GM12878 (cell line): Measurements from ENCODE around the gene UNC93A. TPM values are rescaled to one million over a fixed set of nuclear protein-coding genes. Genes with fewer than 3 reads are reported as not detected.

Experiments
- ATAC-seq: fragments of 200-7000 bp; cut with Tn5 transposase; 3 replicates; pipeline ENCODE4 v1.9.1; 2020; ENCODE audit warnings: mild to moderate bottlenecking, moderate library complexity
- BruUV-seq: library from RNA; stranded (reverse); fragments of 400-500 nt; replicated peaks from 2 replicates; lab custom pipeline; 2021; lab: Mats Ljungman, UMichigan
- CTCF ChIA-PET: fragments of 300-600 bp; sonication (Branson Sonifier 250); formaldehyde crosslinking; extraction: SDS; loops from one replicate; lab custom pipeline; 2021; ENCODE audit warnings: inconsistent platforms; lab: Yijun Ruan, JAX
- POLR2A ChIA-PET: fragments of 350-600 bp; formaldehyde crosslinking; extraction: SDS; loops from one replicate; lab custom pipeline; 2021; ENCODE audit warnings: inconsistent platforms; lab: Charles Lee
- RAD21 ChIA-PET: fragments of 300-600 bp; sonication (Branson Sonifier 250); formaldehyde crosslinking; loops from one replicate; lab custom pipeline; 2023; ENCODE audit warnings: antibody characterized with exemption; ENCODE audit not compliant: unreplicated experiment; lab: Charles Lee
- SMC1A ChIA-PET: fragments of 300-600 bp; sonication (Branson Sonifier 250); formaldehyde crosslinking; loops from one replicate; lab custom pipeline; 2023; ENCODE audit not compliant: unreplicated experiment, uncharacterized antibody; lab: Charles Lee
- DNase-seq: peaks from one replicate; pipeline ENCODE4 v3.0.0-alpha.2; 2011; ENCODE audit warnings: low read depth, low spot score
- FAIRE-seq: peaks from 3 replicates; lab custom pipeline; 2011; peaks lifted over from hg19 to GRCh38; lab: Jason Lieb, UNC
- H2AFZ ChIP-seq: 2 replicates; pipeline ENCODE4 v1.6.0; 2011; ENCODE audit warnings: low read depth, low read length, control low read depth; ENCODE audit not compliant: control insufficient read depth
- H3K27ac ChIP-seq: 2 replicates; pipeline ENCODE4 v1.5.1; 2011; ENCODE audit warnings: control low read depth; ENCODE audit not compliant: control insufficient read depth, insufficient read depth
- H3K27me3 ChIP-seq, 2 experiments: replicated peaks in 1 of 2; 2 replicates each; pipeline versions ENCODE4 v1.6.0 to v1.6.1; 2011; ENCODE audit warnings: low read length in 1 of 2; ENCODE audit not compliant: control insufficient read depth in 2 of 2, insufficient read depth in 2 of 2
- H3K36me3 ChIP-seq, 2 experiments: 2 replicates each; pipeline ENCODE4 v1.5.1; 2011; ENCODE audit warnings: low read length in 1 of 2; ENCODE audit not compliant: control insufficient read depth in 2 of 2, insufficient read depth in 2 of 2
- H3K4me1 ChIP-seq: 2 replicates; pipeline ENCODE4 v1.6.1; 2011; ENCODE audit warnings: mild to moderate bottlenecking, low read length, moderate library complexity, mixed read lengths; ENCODE audit not compliant: control insufficient read depth, insufficient read depth
- H3K4me2 ChIP-seq: 2 replicates; pipeline ENCODE4 v1.6.0; 2011; ENCODE audit warnings: control low read depth; ENCODE audit not compliant: control insufficient read depth, insufficient read depth
- H3K4me3 ChIP-seq: fragments of 200-600 bp; sonication (generic); 2 replicates; pipeline ENCODE4 v1.5.1; 2016
- H3K79me2 ChIP-seq: 2 replicates; pipeline ENCODE4 v1.6.0; 2011; ENCODE audit warnings: low read length; ENCODE audit not compliant: control insufficient read depth, insufficient read depth
- H3K9ac ChIP-seq: 2 replicates; pipeline ENCODE4 v1.8.0; 2011; ENCODE audit warnings: low read length, control low read depth, mixed read lengths; ENCODE audit not compliant: control insufficient read depth, insufficient read depth
- H3K9me3 ChIP-seq: replicated peaks from 3 replicates; pipeline ENCODE4 v1.5.1; 2011; ENCODE audit warnings: mild to moderate bottlenecking, low read length; ENCODE audit not compliant: control insufficient read depth, insufficient read depth
- H4K20me1 ChIP-seq: 2 replicates; pipeline ENCODE4 v1.6.0; 2011; ENCODE audit not compliant: control insufficient read depth, insufficient read depth
- ASH2L ChIP-seq: fragments of 300-600, 200-600 bp; sonication (generic); IDR thresholded peaks from 2 replicates; pipeline ENCODE4 v1.6.1; 2017; ENCODE audit warnings: low read depth, mild to moderate bottlenecking, borderline replicate concordance
- CTCF ChIP-seq, 3 experiments: IDR thresholded peaks in 2 of 3; conservative IDR thresholded peaks in 1 of 3; 2 replicates each; pipeline ENCODE4 v1.5.1; 2011; ENCODE audit warnings: low read depth in 3 of 3, low read length in 3 of 3, mild to moderate bottlenecking in 3 of 3, control low read depth in 2 of 3, moderate library complexity in 2 of 3, inconsistent platforms in 1 of 3, mixed read lengths in 1 of 3; ENCODE audit not compliant: control insufficient read depth in 2 of 3, insufficient read depth in 1 of 3; ENCODE audit errors: extremely low read depth in 1 of 3
- E2F8 ChIP-seq: fragments of 450-650 bp; IDR thresholded peaks from 2 replicates; pipeline ENCODE4 v1.6.1; 2018; ENCODE audit warnings: mild to moderate bottlenecking, low read depth, moderate library complexity; ENCODE audit not compliant: partially characterized antibody
- KAT2A ChIP-seq: conservative IDR thresholded peaks from 2 replicates; pipeline ENCODE4 v1.6.1; 2011; ENCODE audit warnings: low read depth, low read length; ENCODE audit not compliant: control insufficient read depth
- MEF2A ChIP-seq: IDR thresholded peaks from 2 replicates; pipeline ENCODE4 v1.6.1; 2011; ENCODE audit warnings: low read depth, mild to moderate bottlenecking, low read length, moderate library complexity; ENCODE audit not compliant: insufficient read depth
- PAX8 ChIP-seq: fragments of 450-650 bp; IDR thresholded peaks from 2 replicates; pipeline ENCODE4 v1.6.1; 2017; ENCODE audit warnings: mild to moderate bottlenecking, moderate library complexity
- RAD51 ChIP-seq: fragments of 450-650 bp; IDR thresholded peaks from 2 replicates; pipeline ENCODE4 v1.6.1; 2016; ENCODE audit warnings: moderate library complexity, mild to moderate bottlenecking, inconsistent platforms
- RFX5 ChIP-seq: IDR thresholded peaks from 2 replicates; pipeline ENCODE4 v1.6.1; 2011; ENCODE audit warnings: low read depth, low read length, improper control_type of control experiment
- RUNX3 ChIP-seq: IDR thresholded peaks from 2 replicates; pipeline ENCODE4 v1.6.1; 2012; ENCODE audit warnings: low read length, inconsistent platforms
- SKIL ChIP-seq: fragments of 450-650 bp; IDR thresholded peaks from 2 replicates; pipeline ENCODE4 v1.6.1; 2017; ENCODE audit warnings: mild to moderate bottlenecking, low read depth, inconsistent platforms; ENCODE audit not compliant: poor library complexity, severe bottlenecking
- SPI1 ChIP-seq: IDR thresholded peaks from 2 replicates; pipeline ENCODE4 v1.6.1; 2011; ENCODE audit warnings: low read depth, mild to moderate bottlenecking, low read length, moderate library complexity, borderline replicate concordance; ENCODE audit not compliant: insufficient read depth
- ZNF384 ChIP-seq: IDR thresholded peaks from 2 replicates; pipeline ENCODE4 v1.6.1; 2012; ENCODE audit warnings: low read depth, mild to moderate bottlenecking, low read length, improper control_type of control experiment, borderline replicate concordance
- WGBS: methylation state at CpG from one replicate; pipeline ENCODE4 v1.1.6; 2016; ENCODE audit warnings: low lambda C conversion rate; ENCODE audit not compliant: insufficient replicate concordance, insufficient coverage; ENCODE audit errors: missing lambda C conversion rate; 5-methylcytosine and 5-hydroxymethylcytosine counted together
- in situ Hi-C: fragments of 300-500 bp; cut with MboI; formaldehyde crosslinking; loops from 9 replicates; pipeline ENCODE4 v1.14.3; 2018; ENCODE audit warnings: mixed read lengths
- intact Hi-C: fragments of 100-400 bp; cut with micrococcal nuclease; formaldehyde crosslinking; loops from one replicate; pipeline ENCODE4 v1.14.2; 2022; ENCODE audit not compliant: unreplicated experiment
- polyA plus RNA-seq, 11 experiments: library from polyadenylated mRNA; depleted of rRNA in 4 of 11; unstranded in 6 of 11; stranded (reverse) in 5 of 11; fragments of >200 nt; fragmentation: Nextera tagmentation in 4 of 11; fragmentation: Illumina TruSeq in 1 of 11; extraction: Ambion mirVana in 4 of 11; extraction: Trizol in 1 of 11; gene quantifications; 1 replicate in 1 of 11; 2 replicates in 10 of 11; pipeline versions ENCODE4 v1.2.1 to v1.2.3, GENCODE V29; 2011 to 2016; ENCODE audit warnings: inconsistent platforms in 2 of 11, missing spikeins in 2 of 11, low read depth in 1 of 11
- total RNA-seq, 4 experiments: library from RNA; depleted of rRNA in 3 of 4; stranded (reverse); fragments of >200 nt in 3 of 4; fragmentation: Illumina TruSeq in 1 of 4; extraction: Trizol in 1 of 4; gene quantifications; 2 replicates each; pipeline versions ENCODE4 v1.2.1 to v1.2.3, GENCODE V29; 2013 to 2021

Gene UNC93A
- total and polyA plus RNA-seq, 10 of the 15 experiments (the other 5 are each of a cell fraction or from before 2014, with no cell fraction given): 0.37 TPM; not detected in 9

- TF ChIP-seq E2F8: no peak
- TF ChIP-seq CTCF (IDR thresholded peaks at IDR 0.05 in 2 of 3, conservative IDR thresholded peaks at IDR 0.05 in 1 of 3; ENCODE audit: control insufficient read depth in 2 of 3, extremely low read depth in 1 of 3, insufficient read depth in 1 of 3, low read depth in 3 of 3, low read length in 3 of 3): no peak
- TF ChIP-seq SKIL: no peak
- TF ChIP-seq SPI1: no peak
Measured at GRCh38 chr6:167345960-167346359, 54.8 kb downstream of the UNC93A start (continued).

GRCh38 chr6:167347226-167347625, 56.1 kb downstream of the UNC93A start:
- POLR2A ChIA-PET: no interaction called here
- no peaks in the 10 kb centered on the region for H4K20me1 ChIP-seq
- RAD21 ChIA-PET: no interaction called here
- no peak overlapping the region for H3K9ac ChIP-seq
- SMC1A ChIA-PET: no interaction called here
- H3K4me2 ChIP-seq: no peak overlapping the region
- FAIRE-seq (no peak), DNase-seq (no peak), ATAC-seq (no peak)
- intact Hi-C loops (no loop called here), in situ Hi-C loops (no loop called here)
- H3K36me3 ChIP-seq: no peaks in the 10 kb centered on the region
- H3K4me3 ChIP-seq: no peak overlapping the region
- no TSS peak for BruUV-seq
- WGBS: 2% methylated on average over 8 of the region's 8 CpGs
- H2AFZ ChIP-seq: no peak overlapping the region
- CTCF ChIA-PET: no interaction called here
- H3K9me3 ChIP-seq: peaks cover under 1% of the 10 kb centered on the region; the same call in 1 of the 3 replicates
- no peak overlapping the region for H3K27ac ChIP-seq
- H3K79me2 ChIP-seq: no peaks in the 10 kb centered on the region
- peaks cover 4 to 13% of the 10 kb centered on the region in 2 experiments; a peak in 3 of 4 replicates for H3K27me3 ChIP-seq
- peaks cover 11% of the 10 kb centered on the region for H3K4me1 ChIP-seq
- no peak for TF ChIP-seq RFX5
- TF ChIP-seq KAT2A: no peak
- no peak for TF ChIP-seq ASH2L
- no peak for TF ChIP-seq MEF2A
- no peak for TF ChIP-seq RAD51
- TF ChIP-seq ZNF384: no peak
- TF ChIP-seq RUNX3: no peak
- no peak for TF ChIP-seq PAX8
